ENCODE data around the gene CLEC16A.

CLEC16A gene

GRCh38 chr16:11160676-11161115, 216.3 kb downstream of the CLEC16A start:
- no peak for DNase-seq (ENCODE audit: low read depth in 2 of 2)

DNA sequence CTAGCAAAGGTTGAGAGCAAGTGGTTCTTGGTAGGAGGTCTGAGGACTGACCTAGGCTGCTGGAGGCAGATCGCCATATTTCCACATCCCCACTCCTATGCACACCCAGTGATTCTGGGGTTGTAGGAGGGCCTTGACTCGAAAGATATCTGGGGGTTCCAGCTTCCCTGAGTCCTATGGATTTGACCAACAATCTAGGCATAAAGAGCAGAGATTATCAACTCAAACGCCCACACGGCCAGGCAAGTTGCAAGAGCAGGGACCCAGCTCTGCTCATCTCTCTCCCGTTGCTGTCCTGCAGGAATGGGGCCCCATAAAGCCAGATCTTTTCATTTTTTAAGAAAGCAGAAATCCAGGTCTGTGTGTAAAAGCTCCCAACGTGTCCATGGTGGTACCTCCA, 217.1 kb downstream of the CLEC16A start:
- no peak for DNase-seq (ENCODE audit: low read depth in 2 of 2)

DNA sequence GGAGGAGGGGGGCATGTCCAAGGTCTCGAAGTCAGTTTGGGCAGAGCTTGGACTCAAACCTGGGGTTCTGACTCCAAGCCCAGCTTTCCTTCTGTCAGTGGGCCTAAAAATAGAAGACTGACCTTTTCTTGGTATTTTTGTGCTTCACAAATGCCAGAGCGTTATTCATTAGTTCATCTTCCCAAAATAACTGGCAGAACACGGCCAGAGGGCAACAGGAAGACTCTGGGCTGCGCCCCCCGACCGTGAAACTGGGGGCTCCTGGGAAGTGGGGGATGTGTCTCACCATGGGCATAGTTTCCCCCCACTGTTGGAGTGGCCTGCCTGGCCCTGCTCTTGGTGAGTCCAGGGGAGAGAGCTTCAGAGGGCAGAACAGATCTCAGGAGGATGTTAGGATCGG, 217.6 kb downstream of the CLEC16A start:
- DNase-seq (ENCODE audit: low read depth in 2 of 2) = no peak

DNA sequence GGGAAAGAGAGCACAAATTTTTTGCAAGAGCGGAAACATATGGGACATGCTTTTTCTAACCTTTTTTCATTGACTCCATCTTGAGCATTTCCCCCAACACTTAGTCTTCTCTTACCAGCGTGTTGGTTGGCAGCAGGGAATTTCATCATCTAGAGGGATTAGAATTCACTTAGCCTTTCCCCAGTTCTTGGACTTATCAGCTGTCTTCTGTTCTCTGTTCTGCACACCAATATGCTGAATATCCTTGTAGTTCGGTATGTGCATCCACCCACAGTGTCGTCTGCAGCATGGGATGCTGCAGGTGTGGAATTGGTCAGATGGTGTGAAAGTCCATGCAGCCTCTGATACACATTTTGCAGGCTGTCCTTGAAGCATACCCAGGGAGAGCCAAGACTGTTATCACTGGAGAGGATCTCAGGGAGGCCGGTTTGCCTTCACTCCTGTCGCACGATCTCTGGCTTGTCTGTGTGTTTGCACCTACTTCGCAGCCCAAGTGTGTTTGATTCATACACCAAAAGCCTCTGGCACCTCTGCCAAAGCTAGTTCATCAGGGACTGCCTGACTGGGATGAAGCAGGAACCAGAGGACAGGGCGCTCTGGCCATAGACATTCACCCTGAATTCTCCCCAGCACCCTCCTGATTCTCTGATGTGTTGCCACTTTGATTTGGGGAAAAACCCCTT, 218.4 kb downstream of the CLEC16A start:
- DNase-seq (ENCODE audit: low read depth in 2 of 2) = no peak

DNA sequence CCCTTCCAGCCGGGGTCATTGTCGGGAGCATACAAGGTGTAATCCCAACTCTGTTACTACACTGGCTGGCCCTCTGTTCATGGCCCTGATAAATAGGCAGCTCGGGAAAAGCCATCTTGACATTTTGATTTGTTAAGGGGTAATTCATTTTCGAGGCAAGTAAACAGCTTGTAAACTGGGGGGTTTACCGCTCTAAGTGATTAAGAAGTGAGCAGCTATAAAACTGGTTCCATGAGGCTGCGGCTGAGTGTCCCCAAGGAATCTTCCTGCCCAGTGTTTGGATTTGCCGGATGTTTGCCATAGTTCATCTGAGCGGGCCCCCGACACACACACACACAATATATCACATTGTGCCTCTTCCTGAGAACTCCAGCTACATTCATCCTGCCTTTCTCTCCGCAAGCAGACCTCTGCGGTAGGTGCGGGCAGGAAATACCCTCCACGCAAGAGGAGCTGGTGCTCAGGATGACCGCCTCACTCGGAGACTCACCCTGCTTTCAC, 219.4 kb downstream of the CLEC16A start:
- no peak for DNase-seq (ENCODE audit: low read depth in 2 of 2)

DNA sequence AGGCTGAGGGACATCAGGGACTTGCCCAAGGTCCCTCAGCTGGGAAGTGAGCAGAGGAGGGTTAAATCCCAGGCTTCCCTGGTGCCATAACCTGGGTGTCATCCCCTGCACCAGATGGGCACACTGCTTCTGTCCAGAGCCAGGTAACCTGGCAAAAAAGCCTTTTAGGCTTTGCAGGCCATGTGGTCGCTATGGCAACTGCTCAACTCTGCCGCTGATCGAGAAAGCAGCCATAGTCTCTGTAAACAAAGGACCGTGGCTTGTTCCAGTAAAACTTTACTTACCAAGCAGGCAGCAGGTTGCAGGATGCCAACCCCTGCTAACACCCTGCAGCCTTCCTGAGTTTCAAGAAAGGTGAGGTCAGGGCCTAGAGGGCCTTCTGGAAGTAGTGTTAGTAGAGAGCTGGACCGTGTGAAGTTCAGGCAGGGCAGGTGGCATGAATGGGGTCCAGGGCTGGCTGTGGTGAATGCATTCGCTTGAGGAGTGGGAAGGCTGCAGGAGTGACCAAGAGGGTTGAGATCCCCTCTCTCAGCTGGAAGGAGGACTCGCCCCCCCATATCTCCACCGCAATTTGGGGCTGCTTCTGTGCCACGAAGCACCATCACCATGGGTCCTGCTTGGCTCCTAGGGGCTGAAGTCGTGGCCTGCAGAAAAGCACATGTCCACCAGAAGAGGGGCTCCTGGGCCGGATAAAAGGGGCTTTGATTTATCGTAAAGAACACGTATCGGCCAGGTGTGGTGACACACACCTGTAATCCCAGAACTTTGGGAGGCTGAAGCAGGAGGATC, 220.3 kb downstream of the CLEC16A start:
- DNase-seq (ENCODE audit: low read depth in 2 of 2) = no peak

- no peak for DNase-seq (ENCODE audit: low read depth in 2 of 2)
These were observed 221.0 kb downstream of the CLEC16A start for GRCh38 chr16:11165349-11165748.

GRCh38 chr16:11165894-11166665, 221.7 kb downstream of the CLEC16A start:
- DNase-seq (ENCODE audit: low read depth in 2 of 2) = no peak

GRCh38 chr16:11167581-11167980, 223.2 kb downstream of the CLEC16A start:
- no peak for DNase-seq (ENCODE audit: low read depth in 2 of 2)

DNA sequence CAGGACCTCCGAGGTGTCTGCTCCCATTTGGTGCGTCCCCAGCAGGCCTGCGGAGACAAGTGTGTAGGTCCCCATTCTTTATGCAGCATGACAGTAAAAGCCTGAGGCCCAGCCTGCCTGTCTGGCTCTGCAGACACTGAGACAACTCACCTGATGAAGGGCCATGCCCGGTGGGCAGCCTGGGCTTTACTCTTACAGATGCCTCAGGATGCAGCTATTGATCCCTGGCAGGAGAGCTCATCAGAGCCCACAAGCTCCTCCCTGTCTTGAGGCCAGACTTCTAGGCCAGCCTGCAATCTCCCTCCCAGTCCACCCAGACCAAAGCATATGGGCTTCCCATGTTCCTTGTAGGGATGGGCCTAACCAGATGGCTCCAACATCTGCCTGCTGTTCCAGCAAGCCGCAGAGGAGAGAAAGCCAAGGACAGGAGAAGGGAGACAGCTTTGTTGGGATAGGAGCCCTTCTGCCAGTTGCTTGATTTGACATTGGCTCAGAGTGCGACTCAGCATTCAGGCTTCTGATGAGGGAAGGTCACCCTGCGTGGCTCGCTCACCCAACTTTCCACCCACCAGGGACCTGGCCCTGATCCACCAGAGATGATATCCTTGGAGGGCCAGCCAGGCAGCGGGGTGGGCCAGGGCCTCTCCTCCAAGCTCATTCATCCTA, 224.2 kb downstream of the CLEC16A start:
- no peak for DNase-seq (ENCODE audit: low read depth in 2 of 2)

- DNase-seq (ENCODE audit: low read depth in 2 of 2) = no peak
These were observed 225.3 kb downstream of the CLEC16A start for GRCh38 chr16:11169641-11170040.

- no peak for DNase-seq (ENCODE audit: low read depth in 2 of 2)
These were observed 225.8 kb downstream of the CLEC16A start for GRCh38 chr16:11170201-11170600.

DNA sequence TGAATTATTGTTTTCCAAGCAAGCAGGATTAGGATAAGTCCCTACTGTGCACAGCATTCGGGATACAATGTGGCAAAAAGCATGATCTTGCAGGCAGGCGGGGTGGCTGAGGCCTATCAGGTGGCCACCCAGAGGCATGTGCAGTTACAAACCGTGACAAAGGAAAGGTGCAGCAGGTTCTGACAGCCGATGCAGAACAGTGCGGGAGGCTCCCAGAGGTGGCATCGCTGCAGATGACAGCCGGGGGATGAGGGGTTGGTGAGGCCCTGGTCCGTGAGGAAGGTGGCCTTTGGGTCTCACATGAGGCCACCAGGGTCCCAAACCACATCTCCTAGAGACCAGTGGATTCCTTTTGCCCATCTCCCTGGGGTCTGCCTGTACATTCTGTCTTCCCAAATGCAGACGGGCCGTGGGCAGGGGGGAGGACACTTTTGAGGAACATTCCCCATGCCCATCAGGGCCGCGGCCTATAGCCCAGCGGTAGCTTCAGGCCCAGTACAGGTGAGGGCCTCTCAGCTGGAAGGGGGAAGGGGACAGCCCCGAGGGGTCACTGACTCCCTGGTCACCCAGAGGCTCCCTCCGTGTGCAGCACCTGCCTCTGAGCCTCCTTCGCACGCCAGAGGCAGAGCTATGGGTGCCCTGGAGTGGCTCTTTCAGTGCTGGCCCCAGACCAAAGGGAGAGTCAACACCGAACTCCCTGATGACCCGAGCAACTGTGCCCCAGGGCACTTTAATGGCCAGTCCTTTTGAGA, 226.5 kb downstream of the CLEC16A start:
- DNase-seq (ENCODE audit: low read depth in 2 of 2) = no peak

GRCh38 chr16:11171448-11171709, 227.0 kb downstream of the CLEC16A start:
- no peak for DNase-seq (ENCODE audit: low read depth in 2 of 2)

DNA sequence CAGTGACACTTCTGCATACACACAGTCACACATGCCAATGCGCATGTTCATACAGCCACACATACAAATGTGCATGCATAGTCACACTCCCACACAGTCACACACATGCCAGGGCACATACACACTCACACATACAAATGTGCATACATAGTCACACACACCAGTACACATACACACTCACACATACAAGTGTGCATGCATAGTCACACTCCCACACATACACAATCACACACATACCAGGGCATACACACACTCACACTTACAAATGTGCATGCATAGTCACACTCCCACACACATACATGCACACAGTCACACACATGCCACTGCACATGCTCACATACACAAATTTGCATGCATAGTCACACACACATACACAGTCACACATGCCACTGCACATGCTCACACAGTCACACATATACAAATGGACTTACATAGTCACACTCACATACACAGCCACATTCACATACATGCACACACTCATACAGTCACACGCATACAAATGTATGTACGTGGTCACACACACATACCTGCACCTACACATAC, 227.5 kb downstream of the CLEC16A start:
- no peak for DNase-seq (ENCODE audit: low read depth in 2 of 2)

DNA sequence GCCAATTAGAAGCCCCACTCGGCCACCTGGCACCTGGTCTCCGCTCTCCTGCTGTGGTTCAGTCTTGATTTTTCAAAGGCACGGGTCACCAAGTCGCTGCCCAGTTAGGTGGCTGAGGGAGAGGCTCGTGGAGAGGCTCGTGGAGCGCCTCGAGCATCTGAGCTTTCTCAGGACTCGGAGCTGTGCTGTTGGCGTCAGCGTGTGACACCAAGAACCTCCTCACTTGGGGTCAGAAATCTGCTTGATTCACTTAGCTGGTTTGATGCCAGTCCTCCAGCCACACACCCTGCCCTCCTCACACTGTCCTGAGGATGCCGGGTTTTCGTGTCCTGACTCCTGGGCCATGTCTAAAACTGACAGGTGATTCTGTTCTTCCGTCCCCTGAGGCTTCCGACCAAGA, 229.1 kb downstream of the CLEC16A start:
- no peak for DNase-seq (ENCODE audit: low read depth in 2 of 2)

GRCh38 chr16:11174141-11174540, 229.8 kb downstream of the CLEC16A start:
- no peak for DNase-seq (ENCODE audit: low read depth in 2 of 2)

DNA sequence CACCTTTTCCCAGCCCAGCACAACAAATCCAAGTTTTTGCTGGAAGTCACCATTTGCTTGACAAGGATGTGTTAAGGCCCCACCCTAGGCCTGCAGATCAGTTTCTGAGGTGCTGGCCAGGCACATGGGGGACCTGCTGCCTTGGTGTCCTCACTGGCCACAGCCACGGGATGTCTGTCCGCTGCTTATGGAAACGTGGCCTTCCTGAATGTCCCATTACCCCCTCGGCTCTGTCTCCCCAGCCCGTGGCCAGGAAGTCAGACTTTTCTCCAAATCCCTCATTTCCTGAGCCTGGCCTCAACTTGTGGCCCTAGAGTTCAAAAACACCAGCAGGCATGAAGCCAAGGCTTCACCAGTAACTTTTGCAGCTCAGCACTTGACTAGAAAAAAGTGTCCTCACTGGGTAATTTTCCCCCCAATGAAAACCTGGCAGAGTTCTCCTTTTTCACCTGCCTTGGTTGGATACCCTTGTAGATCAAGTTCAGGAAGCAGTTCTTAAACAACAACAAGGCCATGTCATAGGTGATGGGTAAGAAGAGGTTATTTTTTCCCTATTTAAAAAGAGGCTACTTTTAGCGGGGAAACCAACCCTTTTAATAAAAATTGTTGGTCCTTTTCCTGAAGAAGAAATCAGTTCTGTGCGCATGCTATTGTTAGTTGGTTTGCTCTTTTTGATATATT, 230.9 kb downstream of the CLEC16A start:
- DNase-seq (ENCODE audit: low read depth in 2 of 2) = no peak

- DNase-seq (ENCODE audit: low read depth in 2 of 2) = peak; percentile 57 to 69
These were observed 231.5 kb downstream of the CLEC16A start for GRCh38 chr16:11175787-11176341.

- DNase-seq (ENCODE audit: low read depth in 2 of 2) = no peak
These were observed 233.3 kb downstream of the CLEC16A start for GRCh38 chr16:11177578-11178160.
